Aorta (tissue), 5 donors: ENCODE data around the gene EEIG1. TPM values are rescaled to one million over a fixed set of nuclear protein-coding genes. Genes with fewer than 3 reads are reported as not detected.
A peak's percentile ranks its signal among the peaks of the same experiment; 100 is the strongest.

Source experiments
- ATAC-seq: fragments of 200-7000 bp; cut with Tn5 transposase; one replicate; pipeline ENCODE4 v1.9.1; 2022; ENCODE audit warnings: moderate library complexity; ENCODE audit not compliant: low FRiP score
- DNase-seq, 2 donors: peaks; one replicate each; pipeline ENCODE4 v3.0.0-alpha.2; 2020
- H3K27ac ChIP-seq, 2 donors: one replicate each; pipeline ENCODE4 v1.5.1; 2013; ENCODE audit warnings: low read length in 2 of 2, mild to moderate bottlenecking in 2 of 2, moderate library complexity in 2 of 2, control low read depth in 1 of 2, inconsistent platforms in 1 of 2, low read depth in 1 of 2
- H3K27me3 ChIP-seq, 2 donors: one replicate each; pipeline ENCODE4 v1.6.1; 2013; ENCODE audit warnings: control low read depth in 1 of 2, low read length in 1 of 2, mild to moderate bottlenecking in 1 of 2, moderate library complexity in 1 of 2; ENCODE audit not compliant: insufficient read depth in 2 of 2, control insufficient read depth in 1 of 2
- H3K36me3 ChIP-seq, 2 donors: one replicate each; pipeline ENCODE4 v1.6.1; 2013; ENCODE audit warnings: control low read depth in 1 of 2, low read length in 1 of 2, mild to moderate bottlenecking in 1 of 2; ENCODE audit not compliant: insufficient read depth in 2 of 2, control insufficient read depth in 1 of 2
- H3K4me1 ChIP-seq, 2 donors: one replicate each; pipeline ENCODE4 v1.6.1; 2013; ENCODE audit warnings: low read length in 2 of 2, control low read depth in 1 of 2, mild to moderate bottlenecking in 1 of 2, moderate library complexity in 1 of 2; ENCODE audit not compliant: insufficient read depth in 2 of 2, control insufficient read depth in 1 of 2
- H3K4me3 ChIP-seq, 2 donors: one replicate each; pipeline ENCODE4 v1.5.1; 2013; ENCODE audit warnings: low read length in 2 of 2, control low read depth in 1 of 2, mild to moderate bottlenecking in 1 of 2
- H3K9me3 ChIP-seq: one replicate; pipeline ENCODE4 v1.6.1; 2013; ENCODE audit warnings: mild to moderate bottlenecking, low read length; ENCODE audit not compliant: control insufficient read depth
- WGBS, 2 donors: extraction: QIAGEN DNeasy Blood & Tissue Kit; methylation state at CpG; one replicate each; pipeline ENCODE4 v1.1.7; 2013; 5-methylcytosine and 5-hydroxymethylcytosine counted together
- intact Hi-C, 2 donors: fragments of 100-400 bp; cut with DNase I; formaldehyde crosslinking; loops; one replicate each; pipeline versions ENCODE4 v1.14.2 to v1.15.0; 2022
- polyA plus RNA-seq, 2 donors: library from polyadenylated mRNA; stranded (reverse); fragments of 200-250 nt; gene quantifications; one replicate each; pipeline ENCODE4 v1.2.3, GENCODE V29; 2013
- total RNA-seq, 2 donors: library from RNA; stranded (reverse); fragmentation: NEBNext Ultra II Directional; extraction: Animal tissue kit (Norgen Biotek cat#: 25700); gene quantifications; one replicate each; pipeline ENCODE4 v1.2.1, GENCODE V29; 2021
- donor health status: healthy with polysubstance abuse.
- donor health status: Bipolar disorder and iron deficiency.
- donor health status: DM: no; HTN: no; CAD: no.
- donor health status: DM: no; HTN: no; CAD: no.
- donor health status: DM: yes; HTN: yes; CAD: no.

The EEIG1 gene
- total and polyA plus RNA-seq, 4 donors: 7.9 to 63.1 (median 31.7) TPM

- ATAC-seq (no peak), DNase-seq (no peak)
- H3K27ac ChIP-seq: no peak overlapping the region
- WGBS, 2 donors: 93 to 94% methylated on average over 11 of the region's 11 CpGs
- no peak overlapping the region for H3K4me3 ChIP-seq
- intact Hi-C loops: no loop called here
- no peaks in the 10 kb centered on the region for H3K4me1 ChIP-seq
- no peaks in the 10 kb centered on the region for H3K36me3 ChIP-seq
- no peaks in the 10 kb centered on the region for H3K9me3 ChIP-seq
- no peaks in the 10 kb centered on the region for H3K27me3 ChIP-seq
Observed at GRCh38 chr9:128003966-128004604, 23.3 kb upstream of the EEIG1 start.

GRCh38 chr9:128002959-128003358 lies 22.2 kb upstream of the EEIG1 start:
- WGBS, 2 donors: 86 to 91% methylated on average over 5 of the region's 5 CpGs
- no peaks in the 10 kb centered on the region for H3K4me1 ChIP-seq
- no peaks in the 10 kb centered on the region for H3K27me3 ChIP-seq
- DNase-seq (no peak), ATAC-seq (no peak)
- no peaks in the 10 kb centered on the region for H3K36me3 ChIP-seq
- no peak overlapping the region for H3K4me3 ChIP-seq
- intact Hi-C loops: no loop called here
- H3K9me3 ChIP-seq: no peaks in the 10 kb centered on the region
- H3K27ac ChIP-seq: no peak overlapping the region

GRCh38 chr9:128001779-128002298 lies 21.1 kb upstream of the EEIG1 start:
- H3K36me3 ChIP-seq: no peaks in the 10 kb centered on the region
- peak in 1 of 2 donors; percentile 61 for DNase-seq
- intact Hi-C loops: no loop called here
- 61 to 64% methylated on average over 18 of the region's 18 CpGs for WGBS, 2 donors
- no peaks in the 10 kb centered on the region for H3K27me3 ChIP-seq
- no peaks in the 10 kb centered on the region for H3K9me3 ChIP-seq
- no peaks in the 10 kb centered on the region for H3K4me1 ChIP-seq
- H3K4me3 ChIP-seq: no peak overlapping the region
- no peak overlapping the region for H3K27ac ChIP-seq
- ATAC-seq: no peak

GRCh38 chr9:128001151-128001778 lies 20.5 kb upstream of the EEIG1 start:
- no peak overlapping the region for H3K27ac ChIP-seq
- H3K27me3 ChIP-seq: no peaks in the 10 kb centered on the region

GRCh38 chr9:127999461-127999860 lies 18.7 kb upstream of the EEIG1 start:
- no peak overlapping the region for H3K4me3 ChIP-seq
- no peak overlapping the region for H3K27ac ChIP-seq
- ATAC-seq (no peak), DNase-seq (no peak)
- H3K9me3 ChIP-seq: no peaks in the 10 kb centered on the region
- H3K4me1 ChIP-seq: no peaks in the 10 kb centered on the region
- 94 to 97% methylated on average over 2 of the region's 2 CpGs for WGBS, 2 donors
- no peaks in the 10 kb centered on the region for H3K27me3 ChIP-seq
- intact Hi-C loops: no loop called here
- H3K36me3 ChIP-seq: no peaks in the 10 kb centered on the region

More at GRCh38 chr9:128001151-128001778, 20.5 kb upstream of the EEIG1 start:
- intact Hi-C loops: no loop called here
- no peak for ATAC-seq
- no peaks in the 10 kb centered on the region for H3K36me3 ChIP-seq
- 69 to 71% methylated on average over 10 of the region's 10 CpGs for WGBS, 2 donors
- DNase-seq: no peak
- no peaks in the 10 kb centered on the region for H3K4me1 ChIP-seq
- no peak overlapping the region for H3K4me3 ChIP-seq
- H3K9me3 ChIP-seq: no peaks in the 10 kb centered on the region

GRCh38 chr9:127993721-127994120 lies 12.9 kb upstream of the EEIG1 start:
- intact Hi-C loops: no loop called here
- ATAC-seq (no peak), DNase-seq (no peak)
- Histone ChIP-seq H3K9me3 (no peaks in the 10 kb centered on the region), H3K27ac (no peak overlapping the region), H3K27me3 (no peaks in the 10 kb centered on the region), H3K4me3 (no peak overlapping the region), H3K4me1 (no peaks in the 10 kb centered on the region), H3K36me3 (no peaks in the 10 kb centered on the region)
- WGBS, 2 donors: 80 to 90% methylated on average over 4 of the region's 4 CpGs

GRCh38 chr9:127991757-127992274 lies 11.0 kb upstream of the EEIG1 start:
- intact Hi-C loops: no loop called here
- no peaks in the 10 kb centered on the region for H3K36me3 ChIP-seq

GRCh38 chr9:127991017-127991756 lies 10.4 kb upstream of the EEIG1 start:
- no peaks in the 10 kb centered on the region for H3K9me3 ChIP-seq
- no peak overlapping the region for H3K27ac ChIP-seq
- H3K4me1 ChIP-seq: no peaks in the 10 kb centered on the region
- H3K36me3 ChIP-seq: no peaks in the 10 kb centered on the region
- H3K27me3 ChIP-seq: no peaks in the 10 kb centered on the region
- 58 to 65% methylated on average over 10 of the region's 10 CpGs for WGBS, 2 donors
- intact Hi-C loops: no loop called here
- no peak overlapping the region for H3K4me3 ChIP-seq
- ATAC-seq (no peak), DNase-seq (no peak)

More at GRCh38 chr9:127991757-127992274, 11.0 kb upstream of the EEIG1 start:
- 93 to 98% methylated on average over 3 of the region's 3 CpGs for WGBS, 2 donors
- no peaks in the 10 kb centered on the region for H3K4me1 ChIP-seq
- H3K27me3 ChIP-seq: no peaks in the 10 kb centered on the region
- ATAC-seq (no peak), DNase-seq (no peak)
- no peak overlapping the region for H3K4me3 ChIP-seq
- no peaks in the 10 kb centered on the region for H3K9me3 ChIP-seq
- no peak overlapping the region for H3K27ac ChIP-seq
